Measurements from ENCODE around the gene KLHL22.

GRCh38 chr22:20499769-20500168 is 4.2 kb upstream of the KLHL22 start:
- no peak for TF ChIP-seq REST (IDR thresholded peaks at IDR 0.05)
- TF ChIP-seq CTCF (IDR thresholded peaks at IDR 0.05; ENCODE audit: low read depth, low read length, missing input control): no peak
- TF ChIP-seq YY1 (IDR thresholded peaks at IDR 0.05): no peak
- TF ChIP-seq JUND (IDR thresholded peaks at IDR 0.05): no peak
- no peak for TF ChIP-seq MAX (IDR thresholded peaks at IDR 0.05)
- no peak for TF ChIP-seq RAD21 (IDR thresholded peaks at IDR 0.05)
- TF ChIP-seq TAF1 (conservative IDR thresholded peaks at IDR 0.05): no peak
- TF ChIP-seq GABPA (IDR thresholded peaks at IDR 0.05 in 1 of 2, conservative IDR thresholded peaks at IDR 0.05 in 1 of 2): no peak

All from liver (tissue), 3 donors.